Breast epithelium (tissue), 3 donors: ENCODE data around the gene OXSM.

Source experiments
- POLR2A ChIP-seq: fragments of 450-650 bp; IDR thresholded peaks from one replicate; pipeline ENCODE4 v1.6.1; 2016; ENCODE audit warnings: antibody characterized with exemption, mild to moderate bottlenecking, moderate library complexity
- TF ChIP-seq, protein P1 (sequence below), 3 donors: fragments of 450-650 bp; IDR thresholded peaks; one replicate each; pipeline ENCODE4 v1.5.1; 2016 to 2017; ENCODE audit warnings: antibody characterized with exemption in 3 of 3, mild to moderate bottlenecking in 3 of 3, moderate library complexity in 3 of 3

DNA sequence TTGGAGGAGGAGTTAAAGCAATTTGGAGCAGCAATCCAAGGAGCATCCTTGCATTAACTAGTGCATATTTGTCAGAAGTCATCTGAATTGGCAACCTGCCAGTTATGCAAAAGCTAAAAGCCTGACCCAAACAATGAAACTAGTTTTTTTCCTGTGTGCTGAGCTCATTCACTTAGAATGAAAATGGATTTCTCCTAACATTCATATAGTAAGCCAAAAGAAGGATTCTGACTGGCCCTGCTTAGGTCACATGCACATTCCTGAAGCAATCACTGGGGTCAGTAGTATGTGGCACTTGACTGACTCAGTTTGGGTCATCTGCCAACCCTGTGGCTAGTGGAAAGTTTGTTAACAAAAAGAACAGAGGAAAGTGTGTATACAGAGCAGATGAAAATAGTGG is 30.5 kb downstream of the OXSM start:
- TF ChIP-seq POLR2A: no peak
- TF ChIP-seq, protein P1, sequence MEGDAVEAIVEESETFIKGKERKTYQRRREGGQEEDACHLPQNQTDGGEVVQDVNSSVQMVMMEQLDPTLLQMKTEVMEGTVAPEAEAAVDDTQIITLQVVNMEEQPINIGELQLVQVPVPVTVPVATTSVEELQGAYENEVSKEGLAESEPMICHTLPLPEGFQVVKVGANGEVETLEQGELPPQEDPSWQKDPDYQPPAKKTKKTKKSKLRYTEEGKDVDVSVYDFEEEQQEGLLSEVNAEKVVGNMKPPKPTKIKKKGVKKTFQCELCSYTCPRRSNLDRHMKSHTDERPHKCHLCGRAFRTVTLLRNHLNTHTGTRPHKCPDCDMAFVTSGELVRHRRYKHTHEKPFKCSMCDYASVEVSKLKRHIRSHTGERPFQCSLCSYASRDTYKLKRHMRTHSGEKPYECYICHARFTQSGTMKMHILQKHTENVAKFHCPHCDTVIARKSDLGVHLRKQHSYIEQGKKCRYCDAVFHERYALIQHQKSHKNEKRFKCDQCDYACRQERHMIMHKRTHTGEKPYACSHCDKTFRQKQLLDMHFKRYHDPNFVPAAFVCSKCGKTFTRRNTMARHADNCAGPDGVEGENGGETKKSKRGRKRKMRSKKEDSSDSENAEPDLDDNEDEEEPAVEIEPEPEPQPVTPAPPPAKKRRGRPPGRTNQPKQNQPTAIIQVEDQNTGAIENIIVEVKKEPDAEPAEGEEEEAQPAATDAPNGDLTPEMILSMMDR (IDR thresholded peaks at IDR 0.05): no peak
